HepG2 (cell line): ENCODE data around the gene GPS2. TPM values are rescaled to one million over a fixed set of nuclear protein-coding genes. Genes with fewer than 3 reads are reported as not detected.

Experiments used
- ATAC-seq: fragments of 200-7000 bp; cut with Tn5 transposase; 3 replicates; pipeline ENCODE4 v1.9.1; 2020; ENCODE audit warnings: mild to moderate bottlenecking, moderate library complexity
- BruUV-seq: library from RNA; stranded (reverse); fragments of 400-500 nt; replicated peaks from 2 replicates; lab custom pipeline; 2021; lab: Mats Ljungman, UMichigan
- CTCF ChIA-PET: fragments of 300-600 bp; formaldehyde crosslinking; extraction: SDS; loops from one replicate; lab custom pipeline; 2021; ENCODE audit warnings: low total read pairs, inconsistent platforms, low intra/inter-chr PET ratio; lab: Yijun Ruan, JAX
- POLR2A ChIA-PET: fragments of 350-600 bp; sonication (Branson Sonifier 250); formaldehyde crosslinking; loops from one replicate; lab custom pipeline; 2020; ENCODE audit warnings: antibody characterized with exemption, inconsistent platforms; lab: Yijun Ruan, JAX
- DNase-seq: peaks from one replicate; pipeline ENCODE4 v3.0.0-alpha.2; 2015; ENCODE audit warnings: low spot score
- FAIRE-seq: peaks from 3 replicates; lab custom pipeline; 2011; peaks lifted over from hg19 to GRCh38; lab: Jason Lieb, UNC
- H2AFZ ChIP-seq: one replicate; pipeline ENCODE4 v1.6.1; 2011; ENCODE audit warnings: low read length, inconsistent platforms
- H3K27ac ChIP-seq: fragments of 300-600 bp; 3 replicates; pipeline ENCODE4 v1.8.0; 2011; ENCODE audit warnings: mixed run types, mild to moderate bottlenecking, mixed read lengths, low read length, inconsistent platforms; ENCODE audit not compliant: insufficient read depth; ENCODE audit errors: extremely low read length
- H3K27me3 ChIP-seq, 2 experiments: fragments of 200-600 bp in 1 of 2; 2 replicates in 1 of 2; 3 replicates in 1 of 2; pipeline versions ENCODE4 v1.6.0 to v1.8.0; 2011; ENCODE audit warnings: low read length in 2 of 2, mild to moderate bottlenecking in 2 of 2, moderate library complexity in 2 of 2, inconsistent platforms in 1 of 2; ENCODE audit not compliant: insufficient read depth in 2 of 2, control insufficient read depth in 1 of 2
- H3K36me3 ChIP-seq, 2 experiments: fragments of 200-600 bp in 1 of 2; replicated peaks in 1 of 2; 2 replicates in 1 of 2; 3 replicates in 1 of 2; pipeline versions ENCODE4 v1.5.1 to v1.8.0; 2011; ENCODE audit warnings: low read length in 2 of 2, inconsistent platforms in 1 of 2; ENCODE audit not compliant: insufficient read depth in 2 of 2, control insufficient read depth in 1 of 2
- H3K4me1 ChIP-seq: 2 replicates; pipeline ENCODE4 v1.5.1; 2012; ENCODE audit warnings: low read length, inconsistent platforms; ENCODE audit not compliant: insufficient read depth
- H3K4me2 ChIP-seq: 2 replicates; pipeline ENCODE4 v1.6.0; 2011; ENCODE audit warnings: low read depth, low read length, inconsistent platforms
- H3K4me3 ChIP-seq, 3 experiments: fragments of 200-600 bp in 1 of 3; sonication (generic), shearing (Covaris generic) in 1 of 3; replicated peaks in 1 of 3; 2 replicates each; pipeline ENCODE4 v1.5.1; 2011 to 2016; ENCODE audit warnings: low read length in 3 of 3, inconsistent platforms in 2 of 3, low read depth in 2 of 3, mild to moderate bottlenecking in 2 of 3, control low read depth in 1 of 3, mixed read lengths in 1 of 3; ENCODE audit not compliant: insufficient read depth in 1 of 3
- H3K79me2 ChIP-seq: one replicate; pipeline ENCODE4 v1.6.1; 2011; ENCODE audit warnings: low read length, inconsistent platforms; ENCODE audit not compliant: insufficient read depth
- H3K9ac ChIP-seq: 2 replicates; pipeline ENCODE4 v1.6.0; 2011; ENCODE audit warnings: mild to moderate bottlenecking, low read depth, low read length, inconsistent platforms; ENCODE audit not compliant: insufficient read depth
- H3K9me3 ChIP-seq: 2 replicates; pipeline ENCODE4 v1.5.1; 2012; ENCODE audit warnings: mild to moderate bottlenecking, low read length
- H4K20me1 ChIP-seq: 2 replicates; pipeline ENCODE4 v1.6.0; 2011; ENCODE audit warnings: inconsistent platforms, mild to moderate bottlenecking, low read length, moderate library complexity; ENCODE audit not compliant: insufficient read depth
- DNMT3B ChIP-seq: conservative IDR thresholded peaks from 2 replicates; pipeline ENCODE4 v1.6.1; 2016; ENCODE audit warnings: missing biosample characterization, control low read depth
- GATAD1 ChIP-seq: IDR thresholded peaks from 2 replicates; pipeline ENCODE4 v1.6.1; 2016; ENCODE audit warnings: missing genetic modification reagents, missing compliant biosample characterization
- MXD3 ChIP-seq: IDR thresholded peaks from 2 replicates; pipeline ENCODE4 v1.6.1; 2016; ENCODE audit warnings: mild to moderate bottlenecking, missing biosample characterization, missing genetic modification reagents
- SMC3 ChIP-seq: IDR thresholded peaks from 2 replicates; pipeline ENCODE4 v1.6.1; 2011; ENCODE audit warnings: low read length, improper control_type of control experiment
- SOX13 ChIP-seq, 3 experiments: fragments of 450-650 bp in 1 of 3; sonication (generic) in 1 of 3; formaldehyde crosslinking in 1 of 3; IDR thresholded peaks in 2 of 3; conservative IDR thresholded peaks in 1 of 3; 2 replicates each; pipeline versions ENCODE4 v1.5.0 to v1.6.1; 2016 to 2020; ENCODE audit warnings: antibody characterized with exemption in 1 of 3, mild to moderate bottlenecking in 1 of 3, missing compliant biosample characterization in 1 of 3, missing genetic modification reagents in 1 of 3, moderate library complexity in 1 of 3
- ZC3H4 ChIP-seq: sonication (generic); formaldehyde crosslinking; IDR thresholded peaks from 2 replicates; pipeline ENCODE4 v1.4.0; 2020; ENCODE audit warnings: missing genetic modification reagents, borderline replicate concordance
- ZFP82 ChIP-seq: sonication (generic); formaldehyde crosslinking; IDR thresholded peaks from 2 replicates; pipeline ENCODE4 v1.5.1; 2020; ENCODE audit warnings: mild to moderate bottlenecking, missing genetic modification reagents, borderline replicate concordance
- ZNF570 ChIP-seq: sonication (generic); formaldehyde crosslinking; IDR thresholded peaks from 2 replicates; pipeline ENCODE4 v1.4.0; 2020; ENCODE audit warnings: mild to moderate bottlenecking, missing genetic modification reagents, borderline replicate concordance
- ZSCAN12 ChIP-seq: sonication (generic); formaldehyde crosslinking; IDR thresholded peaks from 2 replicates; pipeline ENCODE4 v1.9.0; 2021; ENCODE audit warnings: mild to moderate bottlenecking, missing genetic modification reagents
- WGBS: methylation state at CpG from one replicate; pipeline ENCODE4 v1.1.6; 2017; ENCODE audit warnings: low lambda C conversion rate; 5-methylcytosine and 5-hydroxymethylcytosine counted together
- in situ Hi-C: cut with HindIII; loops from 2 replicates; pipeline ENCODE4 v1.10.0; 2017; ENCODE audit warnings: low pct_unique_long_range_greater_than_20kb; ENCODE audit not compliant: extremely low pct_ligation_motif_present
- intact Hi-C: fragments of 100-400 bp; cut with micrococcal nuclease; formaldehyde crosslinking; loops from one replicate; pipeline ENCODE4 v1.10.0; 2022; ENCODE audit not compliant: unreplicated experiment
- polyA plus RNA-seq, 8 experiments: library from polyadenylated mRNA; depleted of rRNA in 3 of 8; stranded (reverse) in 7 of 8; unstranded in 1 of 8; fragments of >200 nt; fragmentation: Illumina TruSeq in 4 of 8; extraction: Trizol in 4 of 8; gene quantifications; 2 replicates each; pipeline versions ENCODE4 v1.2.1 to v1.2.3, GENCODE V29; 2011 to 2016; ENCODE audit warnings: low read depth in 4 of 8, missing spikeins in 1 of 8, mixed read lengths in 1 of 8; ENCODE audit not compliant: insufficient read depth in 1 of 8
- total RNA-seq, 5 experiments: library from RNA; depleted of rRNA; stranded (reverse); fragments of >200 nt; fragmentation: Illumina TruSeq; extraction: Trizol; gene quantifications; 2 replicates each; pipeline ENCODE4 v1.2.3, GENCODE V29; 2016; ENCODE audit warnings: low read depth in 1 of 5
- TF ChIP-seq, protein P1 (sequence below): sonication (generic); formaldehyde crosslinking; IDR thresholded peaks from 2 replicates; pipeline ENCODE4 v1.8.0; 2022; ENCODE audit warnings: mild to moderate bottlenecking, missing genetic modification reagents, moderate library complexity
- TF ChIP-seq, protein P2 (sequence below): sonication (generic); formaldehyde crosslinking; IDR thresholded peaks from 2 replicates; pipeline ENCODE4 v1.5.0; 2020; ENCODE audit warnings: mild to moderate bottlenecking, missing genetic modification reagents, borderline replicate concordance

The GPS2 gene
- total and polyA plus RNA-seq, 2 of the 13 experiments (the other 11 are each of a cell fraction or from before 2014, with no cell fraction given) = 58.0 to 59.4 TPM

DNA sequence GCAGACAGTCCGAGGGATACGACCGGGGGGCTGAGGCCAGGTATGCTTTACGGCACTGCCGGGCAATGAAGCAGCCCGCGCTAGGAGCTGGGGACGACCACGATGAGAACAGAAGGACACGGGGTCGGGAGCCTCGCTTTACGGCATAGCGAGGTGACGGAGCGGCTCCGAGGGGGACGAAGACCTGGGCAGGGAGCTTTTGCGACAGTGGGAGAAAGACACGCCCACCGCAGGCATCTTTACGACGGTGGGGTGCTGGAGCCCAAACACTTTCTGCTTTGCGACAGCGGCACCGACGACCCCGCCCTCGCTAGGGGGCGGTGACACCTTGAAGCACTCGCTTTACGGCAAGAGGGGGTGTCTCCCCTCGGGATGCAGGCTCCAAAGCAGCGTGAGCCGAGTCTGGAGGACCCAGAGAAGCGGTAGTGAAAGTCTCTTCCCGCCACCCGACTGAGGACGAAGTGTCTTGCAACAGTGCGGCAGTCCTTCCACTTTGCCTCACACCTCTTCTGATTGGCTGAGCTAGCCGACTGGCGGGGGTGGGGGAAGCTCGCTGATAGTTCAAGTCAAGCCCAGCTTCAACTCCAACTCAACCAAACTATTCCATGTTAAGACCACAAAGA, 14.3 kb upstream of the GPS2 start:
- peaks cover 26% of the 10 kb centered on the region for H3K4me1 ChIP-seq
- BruUV-seq = no TSS peak
- TF ChIP-seq DNMT3B (CRISPR knock-in tag) (no peak), MXD3 (CRISPR knock-in tag) (no peak; the same call in none of the 2 replicates), ZFP82 (0 out of 2 replicates have a peak, but pooled peaks have one; percentile 22), ZSCAN12 (CRISPR knock-in tag) (no peak), ZC3H4 (CRISPR knock-in tag) (no peak), SOX13 (IDR thresholded peaks at IDR 0.05) (no peak), SOX13 (CRISPR knock-in tag; conservative IDR thresholded peaks at IDR 0.05 in 1 of 2, IDR thresholded peaks at IDR 0.05 in 1 of 2) (no peak; a peak in 1 of 4 replicates), ZNF570 (CRISPR knock-in tag) (no peak), SMC3 (no peak), GATAD1 (CRISPR knock-in tag) (peak; percentile 91)
- TF ChIP-seq, protein P1, sequence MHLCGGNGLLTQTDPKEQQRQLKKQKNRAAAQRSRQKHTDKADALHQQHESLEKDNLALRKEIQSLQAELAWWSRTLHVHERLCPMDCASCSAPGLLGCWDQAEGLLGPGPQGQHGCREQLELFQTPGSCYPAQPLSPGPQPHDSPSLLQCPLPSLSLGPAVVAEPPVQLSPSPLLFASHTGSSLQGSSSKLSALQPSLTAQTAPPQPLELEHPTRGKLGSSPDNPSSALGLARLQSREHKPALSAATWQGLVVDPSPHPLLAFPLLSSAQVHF (CRISPR knock-in tag) = no peak
- TF ChIP-seq, protein P2, sequence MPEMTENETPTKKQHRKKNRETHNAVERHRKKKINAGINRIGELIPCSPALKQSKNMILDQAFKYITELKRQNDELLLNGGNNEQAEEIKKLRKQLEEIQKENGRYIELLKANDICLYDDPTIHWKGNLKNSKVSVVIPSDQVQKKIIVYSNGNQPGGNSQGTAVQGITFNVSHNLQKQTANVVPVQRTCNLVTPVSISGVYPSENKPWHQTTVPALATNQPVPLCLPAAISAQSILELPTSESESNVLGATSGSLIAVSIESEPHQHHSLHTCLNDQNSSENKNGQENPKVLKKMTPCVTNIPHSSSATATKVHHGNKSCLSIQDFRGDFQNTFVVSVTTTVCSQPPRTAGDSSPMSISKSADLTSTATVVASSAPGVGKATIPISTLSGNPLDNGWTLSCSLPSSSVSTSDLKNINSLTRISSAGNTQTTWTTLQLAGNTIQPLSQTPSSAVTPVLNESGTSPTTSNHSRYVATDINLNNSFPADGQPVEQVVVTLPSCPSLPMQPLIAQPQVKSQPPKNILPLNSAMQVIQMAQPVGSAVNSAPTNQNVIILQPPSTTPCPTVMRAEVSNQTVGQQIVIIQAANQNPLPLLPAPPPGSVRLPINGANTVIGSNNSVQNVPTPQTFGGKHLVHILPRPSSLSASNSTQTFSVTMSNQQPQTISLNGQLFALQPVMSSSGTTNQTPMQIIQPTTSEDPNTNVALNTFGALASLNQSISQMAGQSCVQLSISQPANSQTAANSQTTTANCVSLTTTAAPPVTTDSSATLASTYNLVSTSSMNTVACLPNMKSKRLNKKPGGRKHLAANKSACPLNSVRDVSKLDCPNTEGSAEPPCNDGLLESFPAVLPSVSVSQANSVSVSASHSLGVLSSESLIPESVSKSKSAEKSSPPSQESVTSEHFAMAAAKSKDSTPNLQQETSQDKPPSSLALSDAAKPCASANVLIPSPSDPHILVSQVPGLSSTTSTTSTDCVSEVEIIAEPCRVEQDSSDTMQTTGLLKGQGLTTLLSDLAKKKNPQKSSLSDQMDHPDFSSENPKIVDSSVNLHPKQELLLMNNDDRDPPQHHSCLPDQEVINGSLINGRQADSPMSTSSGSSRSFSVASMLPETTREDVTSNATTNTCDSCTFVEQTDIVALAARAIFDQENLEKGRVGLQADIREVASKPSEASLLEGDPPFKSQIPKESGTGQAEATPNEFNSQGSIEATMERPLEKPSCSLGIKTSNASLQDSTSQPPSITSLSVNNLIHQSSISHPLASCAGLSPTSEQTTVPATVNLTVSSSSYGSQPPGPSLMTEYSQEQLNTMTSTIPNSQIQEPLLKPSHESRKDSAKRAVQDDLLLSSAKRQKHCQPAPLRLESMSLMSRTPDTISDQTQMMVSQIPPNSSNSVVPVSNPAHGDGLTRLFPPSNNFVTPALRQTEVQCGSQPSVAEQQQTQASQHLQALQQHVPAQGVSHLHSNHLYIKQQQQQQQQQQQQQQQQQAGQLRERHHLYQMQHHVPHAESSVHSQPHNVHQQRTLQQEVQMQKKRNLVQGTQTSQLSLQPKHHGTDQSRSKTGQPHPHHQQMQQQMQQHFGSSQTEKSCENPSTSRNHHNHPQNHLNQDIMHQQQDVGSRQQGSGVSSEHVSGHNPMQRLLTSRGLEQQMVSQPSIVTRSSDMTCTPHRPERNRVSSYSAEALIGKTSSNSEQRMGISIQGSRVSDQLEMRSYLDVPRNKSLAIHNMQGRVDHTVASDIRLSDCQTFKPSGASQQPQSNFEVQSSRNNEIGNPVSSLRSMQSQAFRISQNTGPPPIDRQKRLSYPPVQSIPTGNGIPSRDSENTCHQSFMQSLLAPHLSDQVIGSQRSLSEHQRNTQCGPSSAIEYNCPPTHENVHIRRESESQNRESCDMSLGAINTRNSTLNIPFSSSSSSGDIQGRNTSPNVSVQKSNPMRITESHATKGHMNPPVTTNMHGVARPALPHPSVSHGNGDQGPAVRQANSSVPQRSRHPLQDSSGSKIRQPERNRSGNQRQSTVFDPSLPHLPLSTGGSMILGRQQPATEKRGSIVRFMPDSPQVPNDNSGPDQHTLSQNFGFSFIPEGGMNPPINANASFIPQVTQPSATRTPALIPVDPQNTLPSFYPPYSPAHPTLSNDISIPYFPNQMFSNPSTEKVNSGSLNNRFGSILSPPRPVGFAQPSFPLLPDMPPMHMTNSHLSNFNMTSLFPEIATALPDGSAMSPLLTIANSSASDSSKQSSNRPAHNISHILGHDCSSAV (CRISPR knock-in tag) = no peak

More for the DNA sequence above, 14.3 kb upstream of the GPS2 start:
- ChIA-PET POLR2A (interaction anchor here (0.6 to 2.7 kb wide), 35 partner anchors 9 to 727 kb away, joined by 3 to 47 read pairs (median 4); partner anchors contain the start of genes ACADVL, ASGR1, ASGR2 and CHRNB1), CTCF (no interaction called here)
- Histone ChIP-seq H2AFZ (peak overlapping the region; percentile 68), H3K9ac (peak overlapping the region; percentile 83), H3K36me3 (peaks cover 2 to 18% of the 10 kb centered on the region in 2 experiments; a peak in 3 of 5 replicates), H3K27me3 (peaks cover 0 to 4% of the 10 kb centered on the region in 2 experiments; a peak in 2 of 5 replicates), H3K4me3 (peak overlapping the region; percentile 90 to 97 (median 91)), H3K4me2 (peak overlapping the region; percentile 84), H3K79me2 (peaks cover 12% of the 10 kb centered on the region), H3K9me3 (no peaks in the 10 kb centered on the region), H4K20me1 (no peaks in the 10 kb centered on the region), H3K27ac (peak overlapping the region; percentile 63)
- intact Hi-C loops (loop anchor here (1.0 to 2.0 kb wide), 2 partner anchors 21 to 116 kb away; partner anchors contain the start of gene CHRNB1), in situ Hi-C loops (no loop called here)
- 0% methylated on average over 20 of the region's 43 CpGs for WGBS
- FAIRE-seq (peak; percentile 98), DNase-seq (peak; percentile 97), ATAC-seq (peak; percentile 81)
